Prostate gland (tissue), 2 donors: ENCODE results near the gene EFHD1.

Source experiments
- POLR2A ChIP-seq: fragments of 450-650 bp; IDR thresholded peaks from one replicate; pipeline ENCODE4 v1.6.1; 2016; ENCODE audit warnings: antibody characterized with exemption, mild to moderate bottlenecking
- TF ChIP-seq, protein P1 (sequence below), 4 experiments: fragments of 200-600 bp in 2 of 4; fragments of 450-650 bp in 2 of 4; sonication (generic) in 2 of 4; IDR thresholded peaks; 1 replicate in 3 of 4; 2 replicates in 1 of 4; pipeline ENCODE4 v1.5.1; 2016 to 2019; ENCODE audit warnings: antibody characterized with exemption in 4 of 4, mild to moderate bottlenecking in 2 of 4, moderate library complexity in 2 of 4

DNA sequence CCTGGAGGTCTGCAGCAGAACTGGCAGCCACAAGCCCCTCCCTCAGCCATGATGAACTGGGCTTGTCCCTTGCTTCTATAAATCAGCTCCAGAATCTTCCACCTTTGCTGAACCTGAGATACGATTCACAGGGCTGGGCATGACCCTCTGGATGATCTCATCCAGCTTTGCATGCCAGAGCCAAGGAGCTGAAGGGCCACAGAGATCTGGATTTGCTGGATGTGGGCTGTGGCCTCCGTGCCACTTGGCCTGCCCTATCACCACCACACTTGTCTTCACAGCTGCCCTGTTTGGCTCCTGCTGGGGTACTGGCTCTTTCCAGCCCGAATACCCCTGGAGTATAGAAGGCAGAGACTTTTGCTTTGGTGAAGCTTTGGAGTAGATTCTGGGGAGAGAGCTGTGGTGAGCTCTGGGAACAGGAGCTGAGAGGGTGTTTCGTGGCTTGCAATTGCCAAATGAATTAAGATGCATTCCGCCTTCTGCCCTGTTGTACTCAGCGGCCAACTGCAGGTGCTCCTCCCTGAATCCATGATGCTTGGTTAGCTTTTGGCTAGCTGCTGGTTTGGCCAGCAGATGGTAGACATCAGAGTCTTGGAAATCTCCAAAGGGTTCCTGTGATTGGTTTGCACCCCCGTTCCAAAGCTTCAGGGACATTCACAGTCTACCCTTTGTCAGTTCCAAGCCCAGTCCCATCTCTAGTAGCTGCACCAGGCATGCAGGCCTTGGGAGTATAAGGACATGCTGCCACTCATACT, 32.8 kb downstream of the EFHD1 start:
- TF ChIP-seq POLR2A: no peak
- TF ChIP-seq, protein P1, sequence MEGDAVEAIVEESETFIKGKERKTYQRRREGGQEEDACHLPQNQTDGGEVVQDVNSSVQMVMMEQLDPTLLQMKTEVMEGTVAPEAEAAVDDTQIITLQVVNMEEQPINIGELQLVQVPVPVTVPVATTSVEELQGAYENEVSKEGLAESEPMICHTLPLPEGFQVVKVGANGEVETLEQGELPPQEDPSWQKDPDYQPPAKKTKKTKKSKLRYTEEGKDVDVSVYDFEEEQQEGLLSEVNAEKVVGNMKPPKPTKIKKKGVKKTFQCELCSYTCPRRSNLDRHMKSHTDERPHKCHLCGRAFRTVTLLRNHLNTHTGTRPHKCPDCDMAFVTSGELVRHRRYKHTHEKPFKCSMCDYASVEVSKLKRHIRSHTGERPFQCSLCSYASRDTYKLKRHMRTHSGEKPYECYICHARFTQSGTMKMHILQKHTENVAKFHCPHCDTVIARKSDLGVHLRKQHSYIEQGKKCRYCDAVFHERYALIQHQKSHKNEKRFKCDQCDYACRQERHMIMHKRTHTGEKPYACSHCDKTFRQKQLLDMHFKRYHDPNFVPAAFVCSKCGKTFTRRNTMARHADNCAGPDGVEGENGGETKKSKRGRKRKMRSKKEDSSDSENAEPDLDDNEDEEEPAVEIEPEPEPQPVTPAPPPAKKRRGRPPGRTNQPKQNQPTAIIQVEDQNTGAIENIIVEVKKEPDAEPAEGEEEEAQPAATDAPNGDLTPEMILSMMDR (IDR thresholded peaks at IDR 0.05): no peak
